ENCODE results near the gene IFNLR1. TPM values are rescaled to one million over a fixed set of nuclear protein-coding genes. Genes with fewer than 3 reads are reported as not detected.

Gene IFNLR1
- total and polyA plus RNA-seq, 2 of the 8 experiments (the other 6 are each of a cell fraction or from before 2014, with no cell fraction given) = 6.8 to 10.1 TPM

- POLR2A ChIA-PET (ENCODE audit: partially characterized antibody) = interaction anchor here (0.6 to 1.9 kb wide), 2 partner anchors 42 to 141 kb away, joined by 3 to 14 read pairs; no protein-coding TSS in a partner anchor
- no peaks in the 10 kb centered on the region for H3K79me1 ChIP-seq (ENCODE audit: low read depth, low read length)
- H3K36me3 ChIP-seq (ENCODE audit: control insufficient read depth in 2 of 4, insufficient read depth in 4 of 4, low read length in 3 of 4) = no peaks in the 10 kb centered on the region
- H3K18ac ChIP-seq (ENCODE audit: extremely low read depth, low read length) = no peak overlapping the region
- no peak overlapping the region for H2AK5ac ChIP-seq (ENCODE audit: low read depth, low read length)
- FAIRE-seq = no peak
- no peak overlapping the region for H2BK12ac ChIP-seq (ENCODE audit: low read depth, low read length)
- no peak overlapping the region for H3K14ac ChIP-seq (ENCODE audit: insufficient read length)
- CTCF ChIA-PET (ENCODE audit: partially characterized antibody) = interaction anchor here (1.6 to 19.0 kb wide), 4 partner anchors 7 to 222 kb away, joined by 3 to 465 read pairs (median 58); no protein-coding TSS in a partner anchor
- no peak overlapping the region for H4K91ac ChIP-seq (replicated peaks; ENCODE audit: insufficient read length, low read length)
- no peak overlapping the region for H4K8ac ChIP-seq (ENCODE audit: extremely low read depth, insufficient read depth, low read length)
- H3K27me3 ChIP-seq (replicated peaks in 1 of 4; ENCODE audit: control insufficient read depth in 3 of 4, extremely low read depth in 1 of 4, insufficient read depth in 3 of 4, low read length in 3 of 4) = no peaks in the 10 kb centered on the region; a peak in 1 of 7 replicates
- no peaks in the 10 kb centered on the region for H3K9me3 ChIP-seq (ENCODE audit: insufficient read depth in 2 of 2, low read depth in 1 of 2, low read length in 1 of 2)
- H3K23me2 ChIP-seq (ENCODE audit: low read depth, low read length) = no peaks in the 10 kb centered on the region
- H4K20me1 ChIP-seq (replicated peaks in 1 of 2; ENCODE audit: control insufficient read depth in 1 of 2, insufficient read depth in 2 of 2, low read length in 2 of 2) = no peaks in the 10 kb centered on the region
- no peak overlapping the region for H3K4me2 ChIP-seq (ENCODE audit: insufficient read depth in 1 of 2, low read depth in 2 of 2, low read length in 2 of 2)
- no peaks in the 10 kb centered on the region for H3K79me2 ChIP-seq (ENCODE audit: control insufficient read depth in 1 of 2, insufficient read depth in 2 of 2, low read length in 2 of 2)
- H3K56ac ChIP-seq (replicated peaks; ENCODE audit: insufficient read length, low read depth, low read length) = no peak overlapping the region
- peak overlapping the region; percentile 28; the same call in 1 of the 2 replicates for H2AFZ ChIP-seq (ENCODE audit: low read length)
- H3K4ac ChIP-seq (replicated peaks; ENCODE audit: insufficient read length, low read depth, low read length) = no peak overlapping the region
- no peak overlapping the region for H2BK120ac ChIP-seq (replicated peaks; ENCODE audit: low read depth, low read length)
- no peak overlapping the region for H3K23ac ChIP-seq (ENCODE audit: insufficient read length)
- no peaks in the 10 kb centered on the region for H3K4me1 ChIP-seq (replicated peaks in 1 of 4; ENCODE audit: control insufficient read depth in 3 of 4, insufficient read depth in 4 of 4, low read length in 3 of 4)
- H4K5ac ChIP-seq (ENCODE audit: insufficient read length, low read depth, low read length) = no peak overlapping the region
- no peak overlapping the region for H2BK15ac ChIP-seq (ENCODE audit: low read length)
- no peak overlapping the region for H3K9ac ChIP-seq (replicated peaks in 1 of 4; ENCODE audit: extremely low read depth in 1 of 4, low read depth in 3 of 4, low read length in 3 of 4)
- H3K27ac ChIP-seq (ENCODE audit: low read depth, low read length) = no peak overlapping the region
- H2BK5ac ChIP-seq (ENCODE audit: low read depth, low read length) = no peak overlapping the region
- no peak overlapping the region for H3K4me3 ChIP-seq (ENCODE audit: extremely low read depth in 1 of 4, insufficient read depth in 2 of 4, low read depth in 3 of 4, low read length in 4 of 4)
- H2BK20ac ChIP-seq (ENCODE audit: low read length) = no peak overlapping the region
- WGBS, 2 experiments (ENCODE audit: extremely low coverage in 1 of 2, insufficient coverage in 1 of 2, insufficient read length in 1 of 2, insufficient replicate concordance in 2 of 2, low coverage in 1 of 2, low lambda C conversion rate in 2 of 2, missing lambda C conversion rate in 1 of 2) = 89% methylated on average over 4 of the region's 4 CpGs; no CpG with 5 or more reads in 1 of the 2 experiments
- DNase-seq (ENCODE audit: low read depth in 1 of 2, low spot score in 2 of 2) = no peak
- TF ChIP-seq USF2 (IDR thresholded peaks at IDR 0.05; ENCODE audit: low read length) = peak; percentile 78
Measured at GRCh38 chr1:24193046-24193445, 6.0 kb upstream of the IFNLR1 start.

Measured in H1 (cell line).